Measurements from ENCODE around the gene ATXN1.
"Not testable (repeated sequence)": the region's sequence is repeated elsewhere in the genome, so short reads cannot be mapped to it uniquely, and the experiment has no call there.

Gene ATXN1

GRCh38 chr6:16570946-16571345 is 190.3 kb downstream of the ATXN1 start:
- DNase-seq (ENCODE audit: low spot score): no peak

DNA sequence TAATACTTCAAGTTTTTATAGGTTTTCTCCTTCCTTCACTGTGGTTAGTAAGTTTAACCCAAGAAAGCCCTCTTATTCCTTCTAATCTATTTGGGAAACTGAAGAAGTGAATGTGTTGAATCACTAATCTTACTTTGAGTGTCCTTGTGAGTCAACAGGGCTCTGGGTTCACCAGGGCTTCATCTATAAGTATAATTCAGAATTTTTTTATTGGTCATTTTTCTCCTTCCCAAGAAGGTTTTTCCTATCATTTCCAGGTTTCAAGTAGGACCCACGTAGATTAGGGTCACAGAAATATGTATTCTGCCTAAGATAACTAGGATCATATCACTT is 191.1 kb downstream of the ATXN1 start:
- no peak for DNase-seq (ENCODE audit: low spot score)

- no peak for DNase-seq (ENCODE audit: low spot score)
These were observed 193.1 kb downstream of the ATXN1 start for GRCh38 chr6:16568128-16568527.

GRCh38 chr6:16567071-16567470 is 194.2 kb downstream of the ATXN1 start:
- no peak for DNase-seq (ENCODE audit: low spot score)

DNA sequence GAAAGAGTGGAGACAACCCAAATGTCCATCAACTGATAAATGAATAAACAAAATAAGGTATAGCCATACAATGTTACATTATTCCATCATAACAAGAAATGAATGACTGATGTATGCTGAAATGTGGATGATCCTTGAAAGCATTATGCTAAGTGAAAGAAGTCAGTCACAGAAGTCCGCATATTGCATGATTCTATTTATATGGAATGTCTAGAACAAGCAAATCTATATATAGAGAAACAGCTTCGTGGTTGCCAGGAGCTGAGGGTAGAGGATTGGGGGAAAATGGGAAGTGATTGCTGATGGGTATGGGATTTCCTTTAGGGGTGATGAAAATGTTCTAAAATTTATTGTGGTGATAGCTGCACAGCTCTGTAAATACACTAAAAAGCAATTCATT is 196.8 kb downstream of the ATXN1 start:
- DNase-seq (ENCODE audit: low spot score): no peak

DNA sequence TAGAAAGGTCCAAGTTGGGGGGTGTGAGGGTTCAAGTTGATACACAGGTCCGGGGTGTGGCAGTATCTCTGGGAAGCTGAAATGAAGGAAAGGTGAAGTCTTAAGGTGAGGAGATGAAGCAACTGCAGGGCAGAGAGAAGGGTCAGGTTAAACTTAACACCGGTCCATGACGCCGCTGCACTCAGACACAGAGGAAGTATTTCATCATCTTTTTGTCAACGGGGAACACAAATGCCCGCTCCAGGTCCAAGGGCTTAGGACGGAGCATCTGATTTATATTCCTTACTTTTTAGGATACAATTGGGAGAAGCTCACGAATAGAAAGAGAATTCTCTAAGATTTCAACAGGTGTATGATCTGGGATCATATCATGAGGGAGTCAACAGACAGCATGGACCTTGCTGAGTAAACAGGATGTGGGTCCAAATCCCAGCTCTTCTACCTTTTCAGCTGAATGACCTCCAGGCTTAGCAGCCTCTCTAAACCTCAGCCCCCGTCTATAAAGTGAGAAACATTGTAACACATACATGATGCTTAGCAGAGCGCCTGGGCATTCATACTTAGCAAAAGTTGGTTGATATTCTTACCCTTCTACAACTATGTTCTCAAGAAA is 197.5 kb downstream of the ATXN1 start:
- no peak for DNase-seq (ENCODE audit: low spot score)

GRCh38 chr6:16562498-16562897 is 198.8 kb downstream of the ATXN1 start:
- DNase-seq (ENCODE audit: low spot score): no peak

DNA sequence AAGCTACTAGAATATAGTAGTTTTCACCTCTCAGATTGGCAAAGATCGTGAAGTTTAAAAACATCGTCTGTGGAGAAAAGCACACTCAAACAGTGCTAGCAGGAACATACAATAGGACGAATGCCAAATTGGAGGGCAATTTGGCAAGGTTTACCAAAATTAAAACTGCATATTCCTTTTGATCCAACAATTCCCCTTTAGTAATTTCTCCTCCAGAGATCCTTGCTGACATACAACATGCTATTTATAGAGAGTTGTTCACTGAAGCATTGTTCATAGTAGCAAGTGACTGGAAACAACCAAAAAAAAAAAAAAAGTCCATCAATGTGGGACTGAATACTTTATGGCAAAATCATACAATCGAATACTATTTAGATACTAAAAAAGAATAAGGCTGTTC is 202.2 kb downstream of the ATXN1 start:
- DNase-seq (ENCODE audit: low spot score): no peak

- peak; percentile 71 for DNase-seq (ENCODE audit: low spot score)
These were observed 205.7 kb downstream of the ATXN1 start for GRCh38 chr6:16555550-16555949.

GRCh38 chr6:16553531-16553930 is 207.7 kb downstream of the ATXN1 start:
- no peak for DNase-seq (ENCODE audit: low spot score)

DNA sequence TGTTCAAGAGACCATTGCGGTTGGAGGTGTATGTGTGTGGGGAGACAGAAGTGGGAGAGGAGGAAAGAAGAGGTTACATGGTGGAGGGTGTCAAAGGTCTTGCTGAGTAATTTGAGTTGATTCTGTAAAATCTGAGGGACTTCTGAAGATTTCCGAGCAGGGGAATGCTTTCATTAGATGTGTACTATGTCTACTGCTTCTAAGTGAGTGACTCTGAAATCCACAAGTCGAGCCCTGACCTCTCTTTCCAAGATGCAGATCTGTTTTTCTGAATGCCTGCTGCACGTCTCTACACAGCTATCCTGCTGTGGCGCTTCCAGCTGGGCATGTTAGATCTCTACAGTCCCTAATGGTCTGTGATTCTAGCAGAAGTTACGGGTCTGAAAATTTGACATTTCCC is 209.8 kb downstream of the ATXN1 start:
- no peak for DNase-seq (ENCODE audit: low spot score)

- DNase-seq (ENCODE audit: low spot score): no peak
These were observed 213.1 kb downstream of the ATXN1 start for GRCh38 chr6:16548121-16548520.

DNA sequence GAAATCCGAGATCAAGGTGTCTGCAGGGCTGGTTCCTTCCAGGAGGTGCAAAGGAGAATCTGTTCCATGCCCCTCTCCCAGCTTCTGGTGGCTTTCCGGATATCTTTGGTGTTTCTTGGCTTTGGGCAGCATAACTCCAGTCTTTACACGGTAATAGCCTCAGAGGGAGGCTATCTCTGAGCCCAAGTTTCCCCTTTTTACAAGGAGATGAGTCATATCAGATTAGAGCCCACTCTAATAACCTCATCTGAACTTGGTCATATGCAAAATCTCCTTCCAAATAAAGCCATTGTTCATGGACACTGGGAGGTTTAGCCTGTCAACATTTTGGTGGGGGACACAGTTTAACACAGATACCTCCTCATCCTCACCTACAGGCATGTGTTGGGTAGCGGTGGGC is 213.7 kb downstream of the ATXN1 start:
- DNase-seq (ENCODE audit: low spot score): no peak

- DNase-seq (ENCODE audit: low spot score): no peak
These were observed 214.4 kb downstream of the ATXN1 start for GRCh38 chr6:16546861-16547260.

DNA sequence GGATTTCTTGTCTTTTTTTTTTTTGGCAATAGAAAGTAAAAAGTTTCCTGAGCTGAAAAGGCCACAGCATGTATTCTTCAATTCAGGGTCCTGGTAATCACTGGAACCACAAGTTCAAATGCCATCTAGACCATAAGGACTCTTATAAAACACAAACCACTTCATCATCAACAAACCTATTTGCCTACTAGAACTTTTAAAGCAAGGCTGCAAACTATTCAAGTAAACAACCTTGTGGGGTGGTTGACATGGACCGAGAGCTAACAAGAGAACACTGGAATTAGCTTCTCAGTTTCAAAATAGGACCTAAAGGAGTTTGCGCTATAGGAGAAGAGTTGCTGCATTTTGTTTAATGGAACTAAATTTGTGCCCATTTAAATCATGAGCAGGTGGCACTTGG is 215.9 kb downstream of the ATXN1 start:
- no peak for DNase-seq (ENCODE audit: low spot score)

DNA sequence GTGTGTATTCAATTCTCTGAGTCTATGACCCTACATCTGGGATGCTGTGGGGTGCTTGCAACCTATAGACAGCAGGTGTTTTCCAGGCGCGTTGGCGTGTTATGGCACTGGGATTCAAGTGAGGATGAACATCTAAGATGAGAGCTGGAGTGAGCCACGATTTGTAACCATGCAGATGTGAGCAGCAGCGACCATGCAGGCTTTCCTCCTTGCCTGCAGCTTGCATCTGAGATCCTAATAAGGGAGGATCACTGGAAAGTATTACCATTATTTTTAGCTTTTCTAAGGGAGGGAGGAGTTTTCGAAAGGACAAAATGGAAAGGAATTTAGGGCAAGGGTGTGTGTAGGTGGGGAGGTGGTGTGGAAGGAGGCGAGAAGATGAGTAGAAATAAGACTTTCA is 216.7 kb downstream of the ATXN1 start:
- peak; percentile 57 for DNase-seq (ENCODE audit: low spot score)

- DNase-seq (ENCODE audit: low spot score): no peak
These were observed 217.3 kb downstream of the ATXN1 start for GRCh38 chr6:16544006-16544405.

GRCh38 chr6:16543521-16543920 is 217.7 kb downstream of the ATXN1 start:
- DNase-seq (ENCODE audit: low spot score): no peak

DNA sequence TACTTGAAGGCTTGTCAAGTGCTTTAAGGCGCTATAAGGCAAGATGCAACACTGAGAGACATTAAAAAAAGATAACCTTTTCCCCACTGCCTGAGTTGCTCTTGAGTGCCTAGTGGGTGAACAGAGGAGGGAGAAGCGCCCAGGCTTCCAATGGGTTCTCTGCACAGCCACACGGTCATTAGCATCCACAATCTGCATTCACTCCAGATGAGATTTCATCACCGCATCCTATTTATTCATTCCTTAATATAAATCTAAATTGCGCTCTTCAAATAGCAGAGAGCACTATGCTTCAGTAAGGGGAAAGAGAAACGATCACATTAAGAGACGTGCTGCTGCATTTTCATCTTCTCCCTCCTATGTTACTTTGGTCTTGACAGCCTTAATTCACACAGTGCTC is 219.2 kb downstream of the ATXN1 start:
- no peak for DNase-seq (ENCODE audit: low spot score)

DNA sequence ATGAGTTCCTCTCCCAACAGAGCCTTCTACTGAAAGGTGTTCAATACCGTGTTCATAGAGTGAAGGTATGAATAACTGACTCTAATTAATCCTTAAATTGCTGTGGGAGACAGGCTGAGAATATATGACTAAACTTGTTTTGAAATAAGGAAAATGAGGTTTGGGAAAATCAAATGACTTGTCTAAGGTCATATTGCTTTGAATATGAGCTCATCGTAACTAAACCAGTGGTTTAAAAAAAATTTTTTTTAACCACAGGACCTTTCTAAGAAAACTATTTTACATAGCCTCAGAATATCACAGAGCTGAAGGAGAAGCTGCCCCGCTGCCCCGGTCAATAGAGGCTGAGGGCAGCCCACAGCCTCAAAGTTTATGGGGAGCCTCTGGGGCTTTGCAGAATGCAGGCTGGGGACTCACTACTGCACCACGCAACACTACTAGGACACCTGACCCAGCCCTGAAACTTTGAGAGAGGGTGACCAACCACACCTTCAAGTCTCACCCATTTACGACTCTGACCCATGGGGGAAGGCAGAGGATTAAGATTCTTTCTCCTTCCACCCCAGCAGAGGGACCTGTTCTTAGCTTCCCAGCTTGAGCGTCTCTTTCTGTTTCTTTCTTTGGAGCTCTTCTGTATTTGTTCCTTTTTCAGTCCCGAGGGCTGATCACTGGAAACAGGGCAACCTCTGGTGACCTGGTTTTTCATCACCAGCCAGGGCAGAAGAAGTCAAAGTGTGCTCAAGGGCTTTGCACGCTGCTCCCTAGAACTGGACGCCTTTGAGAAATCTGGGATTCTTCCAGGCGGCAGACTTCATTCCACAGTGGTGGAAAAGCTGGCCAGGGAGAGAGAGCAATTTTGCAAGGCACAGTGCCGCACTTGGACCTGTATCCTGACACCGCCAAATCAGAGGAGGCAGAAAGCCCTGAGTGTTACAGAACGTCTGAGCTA is 220.2 kb downstream of the ATXN1 start:
- DNase-seq (ENCODE audit: low spot score): no peak

DNA sequence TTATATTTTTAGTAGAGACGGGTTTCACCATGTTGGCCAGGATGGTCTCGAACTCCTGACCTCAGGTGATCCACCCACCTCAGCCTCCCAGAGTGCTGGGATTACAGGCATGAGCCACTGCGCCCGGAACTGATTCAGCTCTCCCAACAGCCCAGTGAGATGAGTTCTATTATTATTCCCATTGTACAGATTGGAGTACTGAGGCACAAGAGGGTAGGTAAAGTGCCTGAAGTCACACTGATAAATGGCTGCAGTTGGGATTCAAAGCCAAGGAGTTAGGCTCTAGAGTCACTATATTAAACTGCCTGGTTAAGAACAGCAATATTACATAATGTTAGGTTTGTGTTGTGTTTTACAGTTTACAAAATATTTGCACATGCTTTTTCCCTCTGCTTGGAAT is 220.9 kb downstream of the ATXN1 start:
- DNase-seq (ENCODE audit: low spot score): not testable (repeated sequence)

GRCh38 chr6:16539086-16539931 is 222.0 kb downstream of the ATXN1 start:
- DNase-seq (ENCODE audit: low spot score): no peak

DNA sequence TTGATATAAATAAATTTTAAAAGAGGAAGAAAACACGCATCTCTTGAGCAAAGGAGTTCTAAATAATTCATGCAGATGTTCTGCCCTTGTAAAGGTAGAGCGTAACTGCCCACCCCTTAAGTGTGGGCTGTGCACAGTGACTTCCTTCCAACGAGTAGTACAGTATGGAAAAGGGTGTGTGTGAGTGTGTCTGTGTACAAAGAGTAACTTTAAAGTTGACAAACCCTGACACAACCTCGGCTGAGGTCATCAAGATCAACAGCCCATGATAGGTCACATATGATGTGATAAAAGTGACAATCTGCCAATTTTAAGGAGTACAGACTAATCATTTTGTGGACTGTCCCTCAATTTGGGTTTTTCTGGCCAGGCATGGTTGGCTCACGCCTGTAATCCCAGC is 225.7 kb downstream of the ATXN1 start:
- no peak for DNase-seq (ENCODE audit: low spot score)

Measured in putamen (tissue), 1 donor.